GM18907 (cell line): Measurements from ENCODE around the gene INPP5A.
"Not testable (repeated sequence)": the region's sequence is repeated elsewhere in the genome, so short reads cannot be mapped to it uniquely, and the experiment has no call there.

Experiments
- ATAC-seq: cut with Tn5 transposase; IDR thresholded peaks from one replicate; pipeline ENCODE4 v1.9.1; 2021; ENCODE audit warnings: mild to moderate bottlenecking, moderate library complexity; ENCODE audit not compliant: unreplicated experiment

The INPP5A gene

DNA sequence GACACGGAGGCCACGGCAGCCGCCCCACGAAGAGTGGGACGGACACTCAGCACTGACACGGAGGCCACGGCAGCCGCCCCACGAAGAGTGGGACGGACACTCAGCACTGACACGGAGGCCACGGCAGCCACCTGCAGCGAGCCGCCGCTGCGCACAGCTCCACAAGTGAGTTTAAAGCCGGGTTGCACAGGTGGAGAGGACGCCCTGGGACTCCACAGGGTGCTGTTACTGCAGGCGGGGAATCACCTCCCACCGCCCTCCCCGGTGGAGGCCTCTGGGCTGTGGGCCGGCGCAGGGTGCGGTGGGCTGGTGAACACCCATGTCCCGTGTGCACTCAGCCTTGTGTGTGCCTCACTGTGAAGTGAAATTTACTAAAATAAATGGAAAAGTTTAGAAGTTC is 235.2 kb downstream of the INPP5A start:
- not testable (repeated sequence) for ATAC-seq

GRCh38 chr10:132774181-132774901 is 236.8 kb downstream of the INPP5A start:
- ATAC-seq, result no peak

GRCh38 chr10:132774902-132775863 is 237.6 kb downstream of the INPP5A start:
- ATAC-seq, result no peak

DNA sequence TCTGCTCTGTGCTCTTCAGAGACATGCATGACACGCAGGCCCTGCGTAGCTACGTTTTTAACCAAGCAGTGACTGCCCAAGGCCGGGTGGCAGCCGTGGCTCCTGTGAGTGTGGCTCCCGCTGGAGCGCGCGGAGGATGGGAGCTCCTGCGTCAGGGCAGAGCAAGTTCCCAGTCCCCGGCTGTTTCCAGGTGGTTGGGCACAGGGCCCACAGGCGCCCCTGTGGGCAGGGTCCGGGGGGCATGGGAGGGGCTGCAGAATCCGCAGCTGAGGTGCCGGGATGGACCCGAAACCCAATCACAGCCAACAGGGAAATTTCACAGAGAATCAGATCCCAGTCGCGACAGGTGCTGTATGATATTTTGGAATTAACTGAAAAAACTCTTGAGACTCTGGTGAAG is 238.6 kb downstream of the INPP5A start:
- no peak for ATAC-seq

DNA sequence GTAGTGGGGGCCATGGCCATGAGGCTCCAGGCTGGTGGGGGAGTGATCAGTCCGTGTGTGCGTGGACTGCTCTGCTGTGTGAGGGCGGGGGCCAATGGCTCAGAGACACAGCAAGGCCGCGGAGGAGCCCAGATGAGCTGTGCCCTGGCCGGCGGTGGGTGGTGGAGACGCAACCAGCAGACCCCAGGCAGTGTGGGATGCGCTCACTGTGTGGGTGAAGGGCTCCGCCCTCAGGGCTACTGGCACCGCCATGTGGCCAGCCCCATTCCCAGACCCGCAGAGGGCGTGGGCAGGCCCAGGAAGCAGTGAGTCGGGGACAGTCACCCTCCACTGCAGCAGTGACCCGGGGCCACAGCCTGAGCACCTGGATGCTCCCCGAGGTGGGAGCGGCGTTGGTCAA is 239.2 kb downstream of the INPP5A start:
- ATAC-seq, result no peak

- no peak for ATAC-seq
Observed at GRCh38 chr10:132777441-132777840, 239.9 kb downstream of the INPP5A start.

DNA sequence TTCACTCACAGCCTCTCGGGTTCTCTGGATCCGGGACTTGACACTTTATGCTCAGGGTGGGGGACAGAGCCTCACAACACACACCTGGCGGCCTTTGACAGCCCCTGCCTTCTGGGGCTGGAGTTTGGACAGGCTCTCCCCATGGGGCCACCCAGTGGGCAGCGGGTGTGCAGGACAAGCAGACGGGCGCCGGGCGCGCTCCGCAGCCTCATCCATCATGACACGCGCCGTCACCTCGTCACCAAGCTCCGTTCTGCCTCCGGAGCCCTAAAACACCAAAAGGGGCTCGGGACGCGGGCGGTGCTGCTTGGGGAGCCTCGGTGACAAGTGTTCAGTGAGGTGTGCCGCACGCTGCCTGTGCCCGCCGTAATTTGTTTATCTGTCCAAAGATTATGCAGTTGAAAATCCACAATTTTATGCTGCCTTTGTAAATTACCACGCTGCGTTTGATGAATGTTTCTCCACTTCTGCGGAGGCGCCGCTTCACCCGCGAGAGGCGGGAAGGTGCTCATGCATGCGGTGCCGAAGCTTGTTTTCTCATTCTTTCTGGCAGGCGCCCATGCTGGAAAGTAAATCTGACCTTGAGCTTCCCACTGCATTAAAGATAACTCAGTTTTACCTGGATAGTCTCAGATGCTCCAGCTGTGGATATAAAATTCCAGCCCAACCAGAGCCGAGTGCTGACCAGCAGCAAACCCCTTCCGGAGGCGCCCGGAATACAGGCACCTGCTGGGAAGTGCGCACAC is 242.1 kb downstream of the INPP5A start:
- no peak for ATAC-seq

- ATAC-seq, result no peak
Observed at GRCh38 chr10:132780356-132780755, 242.8 kb downstream of the INPP5A start.

DNA sequence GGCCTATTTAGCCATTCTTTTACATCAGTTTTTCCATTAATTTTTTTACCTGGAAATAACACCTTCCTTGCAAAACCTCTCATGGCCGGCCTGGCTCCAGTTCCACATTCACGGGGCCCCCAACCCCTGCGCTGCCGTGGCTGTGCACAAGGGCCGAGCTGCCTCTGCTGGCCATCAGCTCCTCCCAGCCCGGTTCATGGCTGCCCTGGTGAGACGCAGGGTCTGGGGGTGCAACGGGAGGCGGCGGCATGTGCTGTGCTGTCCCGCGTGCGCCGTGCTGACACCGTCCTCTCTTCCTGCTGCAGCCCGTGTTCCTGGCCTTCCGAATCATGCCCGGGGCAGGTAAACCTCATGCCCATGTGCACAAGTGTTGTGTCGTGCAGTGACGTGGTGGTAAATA is 244.0 kb downstream of the INPP5A start:
- no peak for ATAC-seq

- ATAC-seq, result no peak
Observed at GRCh38 chr10:132783165-132783939, 245.8 kb downstream of the INPP5A start.

- ATAC-seq, result no peak
Observed at GRCh38 chr10:132783940-132784865, 246.6 kb downstream of the INPP5A start.

DNA sequence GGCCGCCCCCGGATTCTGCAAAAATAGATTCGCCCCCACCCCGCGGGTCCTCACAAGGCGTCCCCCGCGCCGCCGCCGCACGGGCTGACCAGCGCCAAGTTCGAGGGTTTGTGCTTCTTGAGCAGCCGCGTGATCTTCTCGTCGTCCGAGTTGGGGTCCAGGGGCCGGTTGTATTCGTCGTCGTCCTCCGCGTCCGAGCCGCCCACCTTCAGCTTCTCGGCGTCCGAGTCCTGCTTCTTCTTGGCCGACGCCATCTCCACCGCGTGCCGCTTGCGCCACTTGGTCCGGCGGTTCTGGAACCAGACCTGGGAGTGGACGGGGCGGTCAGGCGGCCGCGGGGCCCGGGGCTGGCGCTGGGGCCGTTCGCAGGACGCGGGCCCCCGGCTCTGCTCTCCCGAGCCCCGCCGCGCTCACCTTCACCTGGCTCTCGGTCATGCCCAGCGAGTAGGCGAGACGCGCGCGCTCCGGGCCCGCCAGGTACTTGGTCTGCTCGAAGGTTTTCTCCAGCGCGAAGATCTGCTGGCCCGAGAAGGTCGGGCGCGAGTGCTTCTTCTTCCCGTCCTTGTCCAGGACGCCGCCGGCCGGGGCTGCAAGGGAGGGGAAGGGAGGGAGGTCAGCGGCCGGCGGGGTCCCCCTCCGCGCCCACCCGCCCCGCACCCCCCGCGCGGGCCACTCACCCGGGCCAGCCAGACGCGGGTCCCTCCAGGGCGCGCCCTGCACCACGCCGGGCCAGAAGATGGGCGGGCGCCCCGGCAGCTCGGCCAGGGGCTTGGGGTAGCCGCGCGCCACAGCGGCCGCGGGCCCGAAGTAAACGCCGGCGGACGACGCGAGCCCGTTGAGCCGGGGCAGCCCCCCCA is 247.5 kb downstream of the INPP5A start:
- ATAC-seq, result no peak

- ATAC-seq, result no peak
Observed at GRCh38 chr10:132785723-132786475, 248.3 kb downstream of the INPP5A start, which contains the start of gene NKX6-2. Gene NKX6-2, minus strand, starts transcription at chr10:132786147. Its CDS starts 199 bp downstream, at chr10:132785948.

GRCh38 chr10:132786476-132786883 is 248.9 kb downstream of the INPP5A start:
- no peak for ATAC-seq

- no peak for ATAC-seq
Observed at GRCh38 chr10:132786884-132787494, 249.4 kb downstream of the INPP5A start.

DNA sequence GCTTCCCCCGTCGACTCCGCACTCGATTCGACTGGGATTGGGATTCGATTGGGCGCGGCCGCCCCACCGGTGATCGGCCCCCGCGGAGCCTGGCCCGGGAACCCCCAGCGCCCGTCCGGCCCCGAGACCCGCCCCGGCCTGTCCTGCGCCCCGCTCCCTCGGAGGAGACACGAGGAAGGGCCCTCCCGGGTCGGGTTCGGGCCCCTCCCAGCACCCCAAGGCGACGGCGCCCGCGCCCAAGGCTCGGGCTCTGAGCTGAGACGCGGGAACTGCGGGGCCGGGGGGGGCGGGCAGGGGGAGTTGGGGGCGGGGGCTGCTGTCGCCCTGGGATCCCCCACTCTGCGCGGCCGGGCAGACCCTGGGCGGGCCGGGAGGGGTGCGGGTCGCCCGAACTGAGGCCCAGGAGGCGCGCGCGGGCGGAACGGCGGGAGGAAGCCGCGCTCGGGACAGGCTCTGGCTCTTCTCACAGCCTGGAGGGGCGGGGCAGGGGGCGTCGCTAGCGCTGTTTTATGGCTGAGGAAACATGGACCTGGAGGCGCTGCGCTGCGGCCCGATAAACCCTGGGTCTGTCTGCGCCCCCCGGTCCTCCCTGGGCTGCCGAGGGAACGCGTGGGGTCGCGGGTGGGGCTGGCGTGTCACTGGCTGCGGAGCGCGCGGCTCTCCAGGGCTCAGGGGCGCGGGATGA is 250.1 kb downstream of the INPP5A start:
- no peak for ATAC-seq
